Heart left ventricle (tissue), 16 donors: ENCODE results near the gene TSPYL1. TPM values are rescaled to one million over a fixed set of nuclear protein-coding genes. Genes with fewer than 3 reads are reported as not detected.

Experiments
- ATAC-seq, 4 donors: fragments of 200-7000 bp; cut with Tn5 transposase; one replicate each; pipeline ENCODE4 v1.9.1; 2020 to 2022; ENCODE audit warnings: moderate library complexity in 4 of 4, mild to moderate bottlenecking in 3 of 4, moderate number of reproducible peaks in 1 of 4
- DNase-seq, 5 donors: peaks; one replicate each; pipeline ENCODE4 v3.0.0-alpha.2; 2020
- H3K27ac ChIP-seq, 12 donors: fragments of 200-600 bp; sonication (generic) in 4 of 12; one replicate each; pipeline versions ENCODE4 v1.5.0 to v1.8.0; 2016 to 2022; ENCODE audit warnings: mild to moderate bottlenecking in 2 of 12
- H3K27me3 ChIP-seq, 9 donors: fragments of 200-600 bp; sonication (generic) in 2 of 9; one replicate each; pipeline versions ENCODE4 v1.5.1 to v1.8.0; 2016 to 2022; ENCODE audit warnings: mild to moderate bottlenecking in 3 of 9
- H3K36me3 ChIP-seq, 9 donors: fragments of 200-600 bp; sonication (generic) in 2 of 9; one replicate each; pipeline versions ENCODE4 v1.5.0 to v1.8.0; 2018 to 2022; ENCODE audit warnings: mild to moderate bottlenecking in 2 of 9
- H3K4me1 ChIP-seq, 12 donors: fragments of 200-600 bp; sonication (generic) in 4 of 12; one replicate each; pipeline versions ENCODE4 v1.5.0 to v1.8.0; 2016 to 2022; ENCODE audit warnings: mild to moderate bottlenecking in 3 of 12
- H3K4me3 ChIP-seq, 12 donors: fragments of 200-600 bp; sonication (generic) in 4 of 12; one replicate each; pipeline versions ENCODE4 v1.5.0 to v1.8.0; 2017 to 2022; ENCODE audit warnings: mild to moderate bottlenecking in 9 of 12, moderate library complexity in 4 of 12
- H3K9me3 ChIP-seq, 12 donors: fragments of 200-600 bp; sonication (generic) in 4 of 12; one replicate each; pipeline versions ENCODE4 v1.5.0 to v1.8.0; 2016 to 2022; ENCODE audit warnings: mild to moderate bottlenecking in 1 of 12
- CTCF ChIP-seq, 12 donors: fragments of 200-600 bp; sonication (generic) in 4 of 12; IDR thresholded peaks; one replicate each; pipeline versions ENCODE4 v1.5.0 to v1.8.0; 2018 to 2022; ENCODE audit warnings: antibody characterized with exemption in 12 of 12, mild to moderate bottlenecking in 5 of 12
- POLR2A ChIP-seq, 2 donors: fragments of 450-650 bp; IDR thresholded peaks; one replicate each; pipeline ENCODE4 v1.6.1; 2017; ENCODE audit warnings: antibody characterized with exemption in 2 of 2, mild to moderate bottlenecking in 2 of 2, moderate library complexity in 2 of 2
- WGBS, 4 donors: extraction: QIAGEN DNeasy Blood & Tissue Kit in 2 of 4; methylation state at CpG; one replicate each; pipeline versions ENCODE4 v1.1.5 to v1.1.7; 2013 to 2018; 5-methylcytosine and 5-hydroxymethylcytosine counted together
- intact Hi-C, 10 donors: fragments of 100-400 bp; cut with DNase I; formaldehyde crosslinking; loops; one replicate each; pipeline versions ENCODE4 v1.11.1 to v1.14.2; 2022
- long read RNA-seq, 3 donors: library from polyadenylated mRNA; unstranded; transcript quantifications; one replicate each; pipeline ENCODE4 v2.0.0, GENCODE V29; 2020 to 2021
- polyA plus RNA-seq, 2 donors: library from polyadenylated mRNA; stranded (reverse); fragments of 200-250 nt; gene quantifications; one replicate each; pipeline ENCODE4 v1.2.3, GENCODE V29; 2013
- total RNA-seq, 9 donors: library from RNA; depleted of rRNA in 2 of 9; stranded (reverse); fragments of >200 nt in 2 of 9; fragmentation: NEBNext Ultra II Directional in 3 of 9; extraction: Animal tissue kit (Norgen Biotek cat#: 25700) in 3 of 9; gene quantifications; one replicate each; pipeline versions ENCODE4 v1.1.0 to v1.2.4, GENCODE V29; 2016 to 2023
- donor health status: ischemic (EF 13 %, LVEDD 7.1; RV severe dilation, severe dysfunction).
- donor health status: healthy with polysubstance abuse.
- donor health status: DM: no; HTN: yes; CAD: no.
- donor health status: DM: no; HTN: no; CAD: no.
- donor health status: ischemic (EF 25% LVEDD 6.9; RV normal size, moderate dysfunction).
- donor health status: ischemic (EF 25% LVEDD 5.7; RV mildly dilated, moderate dysfunction).
- donor health status: healthy.
- donor health status: DM: yes; HTN: yes; CAD: no.
- donor health status: ischemic (EF 35%, LVEDD 5.7; RV mildly dilated, moderate dysfunction).
- donor health status: nonischemic (EF 11% LVEDD 7.7; RV severe dilation, severe dysfunction).
- donor health status: DM: yes; HTN: yes; CAD: no.
- donor health status: PGD.
- donor health status: ischemic (EF 29% LVEDD 5.4; RV normal size, mild dysfunction).
- donor health status: nonischemic (EF 23%, LVEDD 6.1; RV moderate dilation, normal function).

TSPYL1 gene
- total RNA-seq (100 to 1,000 TPM in 5 of 9 donors, 10 to 100 TPM in 4; 81.5 to 150 (median 103) TPM), polyA plus RNA-seq (10 to 100 TPM; 24.8 to 68.5 TPM)
- long read RNA-seq, donor 1, transcript TSPYL1-201 (1 exons, 3,326 nt): major isoform, 55 of 55 reads
- long read RNA-seq, donor 1, partial matches to known transcripts: 0 of 55 reads
- long read RNA-seq, donor 1, other reads (novel, unspliced or antisense): 0 of 55 reads
- long read RNA-seq, donor 2, transcript TSPYL1-201 (1 exons, 3,326 nt): major isoform, 320 of 323 reads
- long read RNA-seq, donor 2, partial matches to known transcripts: 0 of 323 reads
- long read RNA-seq, donor 2, other reads (novel, unspliced or antisense): 3 of 323 reads
- long read RNA-seq, donor 3, transcript TSPYL1-201 (1 exons, 3,326 nt): major isoform, 84 of 85 reads
- long read RNA-seq, donor 3, partial matches to known transcripts: 0 of 85 reads
- long read RNA-seq, donor 3, other reads (novel, unspliced or antisense): 1 of 85 reads

DNA sequence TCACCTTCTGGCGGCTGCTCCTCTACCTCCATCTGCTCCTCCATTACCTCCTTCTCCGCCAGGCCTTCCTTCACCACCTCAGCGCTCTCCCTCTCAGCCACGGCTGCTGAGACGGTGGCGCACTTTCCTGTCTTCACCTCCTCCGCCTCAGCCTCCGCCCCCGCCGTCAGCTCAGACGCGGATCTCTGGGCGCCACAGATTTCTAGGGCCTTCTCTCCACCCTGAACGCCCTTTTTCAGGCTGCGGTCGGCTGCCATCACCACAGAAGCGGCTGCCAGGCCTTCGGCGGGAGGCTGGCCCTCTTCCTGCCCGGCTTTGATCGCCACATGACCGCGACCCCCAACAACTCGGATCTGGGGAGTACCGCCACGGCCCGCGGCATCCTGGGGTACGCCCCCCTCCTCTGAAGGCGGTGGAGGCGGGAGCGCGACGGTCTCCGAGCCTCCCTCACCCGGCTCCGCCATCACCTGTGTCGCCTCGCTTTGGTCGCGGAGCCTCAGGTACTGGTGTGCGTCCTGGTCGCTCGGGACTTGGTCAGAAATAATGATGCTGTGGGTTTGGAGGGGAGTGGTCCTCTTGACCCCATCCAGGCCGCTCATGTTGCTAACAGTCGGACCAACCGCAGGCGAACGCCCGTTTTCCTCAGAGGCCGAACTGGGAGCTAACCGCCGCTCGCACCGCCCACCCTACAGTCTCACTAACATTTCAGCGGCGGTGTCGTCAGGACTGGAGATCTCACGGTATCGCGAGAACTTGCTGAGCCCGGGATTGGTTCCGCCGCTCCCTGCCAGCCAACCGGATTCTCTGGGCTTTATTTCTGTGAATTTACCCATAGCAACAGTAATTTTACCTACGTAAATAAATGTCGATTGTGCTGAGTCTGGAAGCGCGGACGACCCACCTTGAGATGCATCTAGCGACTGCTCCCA lies at the start of gene TSPYL1:
Gene TSPYL1 (minus strand): TSS at position 699 of the 929 bp plus-strand sequence. CDS start 100 bp downstream, at position 599.
- ATAC-seq: peak; percentile 97 to 98 (median 98)
- Histone ChIP-seq H3K27ac (peak within 1 kb of the TSS; percentile 89 to 99 (median 97)), H3K36me3 (peaks cover 0 to 26% (median 15%) of the 10 kb centered on the region in 9 donors), H3K4me3 (peak within 1 kb of the TSS; percentile 73 to 97 (median 88)), H3K4me1 (peaks cover 8 to 70% (median 55%) of the 10 kb centered on the region in 12 donors), H3K9me3 (no peaks in the 10 kb centered on the region), H3K27me3 (no peaks in the 10 kb centered on the region)
- TF ChIP-seq CTCF (IDR thresholded peaks at IDR 0.05): peak in 1 of 12 donors; percentile 14
- TF ChIP-seq POLR2A (IDR thresholded peaks at IDR 0.05): peak; percentile 91 to 99
- WGBS, 4 donors: 0% methylated on average over 40 to 71 of the region's 71 CpGs
- intact Hi-C loops: loop anchor here in 8 of 10 donors (1.0 to 10.0 kb wide), 11 partner anchors 25 to 293 kb away; partner anchors contain the start of genes DSE (in 2 of the 8), TSPYL4 (in 2 of the 8), CALHM5 (in 1 of the 8) and RWDD1 (in 1 of the 8)
- peak; percentile 97 to 98 (median 97) for DNase-seq

DNA sequence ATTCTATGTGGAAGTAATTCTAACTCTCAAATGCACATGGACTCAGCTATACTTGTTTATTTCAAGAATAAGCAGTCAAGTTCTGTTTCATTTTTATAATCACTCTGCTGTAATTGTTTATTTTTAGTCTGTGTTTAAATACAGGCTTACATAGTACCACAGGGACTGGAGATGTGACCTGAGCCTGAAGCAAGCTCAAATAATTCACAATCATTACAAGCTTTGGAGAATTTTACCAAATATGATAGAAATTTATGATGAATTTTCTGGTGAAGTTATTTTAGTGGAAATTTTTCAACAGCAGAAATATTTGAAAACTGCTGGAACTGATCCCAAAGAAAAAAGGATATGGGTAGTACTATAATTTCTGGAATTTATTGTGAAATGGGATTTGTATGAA lies 49.4 kb upstream of the TSPYL1 start:
- peaks cover 0 to 37% (median 27%) of the 10 kb centered on the region in 12 donors for H3K4me1 ChIP-seq
- intact Hi-C loops: no loop called here
- no peaks in the 10 kb centered on the region for H3K27me3 ChIP-seq
- no peak overlapping the region for H3K4me3 ChIP-seq
- H3K9me3 ChIP-seq: peaks cover 0 to 4% (median 0%) of the 10 kb centered on the region in 12 donors
- no peaks in the 10 kb centered on the region for H3K36me3 ChIP-seq
- ATAC-seq (peak in 3 of 4 donors; percentile 50 to 75 (median 64)), DNase-seq (no peak)
- H3K27ac ChIP-seq: peak overlapping the region in 10 of 12 donors; percentile 20 to 70 (median 54)
- TF ChIP-seq CTCF (IDR thresholded peaks at IDR 0.05): no peak
- TF ChIP-seq POLR2A (IDR thresholded peaks at IDR 0.05): no peak

DNA sequence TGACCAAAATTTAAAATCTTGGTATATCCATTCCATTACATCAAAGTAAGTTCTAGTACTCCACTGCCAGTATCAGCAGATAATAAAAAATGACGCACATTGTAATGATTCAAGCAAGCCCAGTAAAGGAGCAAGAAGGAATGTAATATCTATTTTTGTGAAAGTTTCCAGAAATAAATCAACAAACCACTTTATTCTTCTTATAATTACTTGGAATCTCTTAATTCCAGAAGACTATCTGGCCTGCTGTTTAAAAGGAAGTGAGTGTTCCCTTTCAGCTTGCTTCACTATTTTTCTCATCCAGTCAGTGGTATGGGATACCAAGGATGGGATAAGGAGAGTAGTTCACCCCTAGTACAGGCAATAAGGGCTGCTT lies 48.8 kb upstream of the TSPYL1 start:
- H3K27me3 ChIP-seq: no peaks in the 10 kb centered on the region
- TF ChIP-seq POLR2A (IDR thresholded peaks at IDR 0.05) (no peak), CTCF (IDR thresholded peaks at IDR 0.05) (no peak)
- peak overlapping the region in 11 of 12 donors; percentile 4 to 70 (median 51) for H3K27ac ChIP-seq
- H3K4me3 ChIP-seq: no peak overlapping the region
- H3K9me3 ChIP-seq: peaks cover 0 to 4% (median 0%) of the 10 kb centered on the region in 12 donors
- WGBS, 4 donors: 38 to 43% (median 43%) methylated on average over 1 of the region's 1 CpG
- ATAC-seq: peak; percentile 35 to 55 (median 44)
- no peak for DNase-seq
- H3K36me3 ChIP-seq: no peaks in the 10 kb centered on the region
- H3K4me1 ChIP-seq: peaks cover 0 to 37% (median 27%) of the 10 kb centered on the region in 12 donors
- intact Hi-C loops: no loop called here
